ENCODE results near the gene JAKMIP3.

Gene JAKMIP3

DNA sequence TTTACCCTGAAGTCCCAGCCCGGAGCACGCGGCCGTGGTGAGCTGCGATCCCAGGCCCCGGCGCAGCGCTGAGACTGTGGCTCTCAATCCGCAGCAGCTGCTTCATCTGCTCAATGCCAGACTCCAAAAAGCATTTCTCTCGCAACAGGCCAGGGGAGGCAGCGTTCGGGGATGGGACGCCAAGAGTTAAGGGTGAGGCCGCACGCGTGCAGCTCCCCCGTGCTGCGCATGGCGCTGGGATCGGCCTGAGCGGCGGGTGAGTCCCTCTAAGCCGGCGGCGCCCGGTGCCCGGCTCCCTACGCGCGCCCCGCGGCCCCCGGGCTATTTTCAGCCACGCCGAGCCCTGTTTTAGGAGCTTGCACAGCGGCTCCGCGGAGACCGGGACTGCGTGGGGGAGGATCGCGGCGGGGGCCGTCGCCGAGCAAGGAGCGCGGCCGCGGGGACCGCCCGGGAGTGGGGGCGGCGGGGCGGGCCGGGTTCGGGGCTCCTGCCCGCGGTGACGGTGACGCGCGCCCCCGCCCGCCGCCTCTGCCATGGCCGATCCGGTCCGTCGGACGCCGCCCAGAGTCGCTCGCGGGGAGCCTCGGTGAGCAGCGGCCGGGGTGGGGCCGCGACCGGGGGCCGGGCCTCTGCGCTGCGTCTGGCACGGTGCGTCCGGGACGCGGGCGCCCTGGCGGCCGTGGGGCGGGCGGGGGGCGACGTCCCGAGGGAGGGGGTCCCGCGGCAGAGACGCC, 29.4 kb upstream of the JAKMIP3 start:
- Histone ChIP-seq H3K9me3 (ENCODE audit: severe bottlenecking) (no peaks in the 10 kb centered on the region), H3K27me3 (ENCODE audit: insufficient read depth, poor library complexity, severe bottlenecking) (peaks cover 38% of the 10 kb centered on the region), H3K36me3 (ENCODE audit: low read depth) (no peaks in the 10 kb centered on the region), H3K4me3 (ENCODE audit: severe bottlenecking) (peak overlapping the region; percentile 21), H3K4me1 (ENCODE audit: insufficient read depth, poor library complexity, severe bottlenecking) (no peaks in the 10 kb centered on the region), H3K27ac (ENCODE audit: poor library complexity, severe bottlenecking) (no peak overlapping the region)
- TF ChIP-seq, protein P1, sequence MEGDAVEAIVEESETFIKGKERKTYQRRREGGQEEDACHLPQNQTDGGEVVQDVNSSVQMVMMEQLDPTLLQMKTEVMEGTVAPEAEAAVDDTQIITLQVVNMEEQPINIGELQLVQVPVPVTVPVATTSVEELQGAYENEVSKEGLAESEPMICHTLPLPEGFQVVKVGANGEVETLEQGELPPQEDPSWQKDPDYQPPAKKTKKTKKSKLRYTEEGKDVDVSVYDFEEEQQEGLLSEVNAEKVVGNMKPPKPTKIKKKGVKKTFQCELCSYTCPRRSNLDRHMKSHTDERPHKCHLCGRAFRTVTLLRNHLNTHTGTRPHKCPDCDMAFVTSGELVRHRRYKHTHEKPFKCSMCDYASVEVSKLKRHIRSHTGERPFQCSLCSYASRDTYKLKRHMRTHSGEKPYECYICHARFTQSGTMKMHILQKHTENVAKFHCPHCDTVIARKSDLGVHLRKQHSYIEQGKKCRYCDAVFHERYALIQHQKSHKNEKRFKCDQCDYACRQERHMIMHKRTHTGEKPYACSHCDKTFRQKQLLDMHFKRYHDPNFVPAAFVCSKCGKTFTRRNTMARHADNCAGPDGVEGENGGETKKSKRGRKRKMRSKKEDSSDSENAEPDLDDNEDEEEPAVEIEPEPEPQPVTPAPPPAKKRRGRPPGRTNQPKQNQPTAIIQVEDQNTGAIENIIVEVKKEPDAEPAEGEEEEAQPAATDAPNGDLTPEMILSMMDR (IDR thresholded peaks at IDR 0.05; ENCODE audit: poor library complexity, severe bottlenecking): no peak
- DNase-seq (ENCODE audit: low spot score) (no peak), ATAC-seq (ENCODE audit: low read depth) (peak; percentile 50)

DNA sequence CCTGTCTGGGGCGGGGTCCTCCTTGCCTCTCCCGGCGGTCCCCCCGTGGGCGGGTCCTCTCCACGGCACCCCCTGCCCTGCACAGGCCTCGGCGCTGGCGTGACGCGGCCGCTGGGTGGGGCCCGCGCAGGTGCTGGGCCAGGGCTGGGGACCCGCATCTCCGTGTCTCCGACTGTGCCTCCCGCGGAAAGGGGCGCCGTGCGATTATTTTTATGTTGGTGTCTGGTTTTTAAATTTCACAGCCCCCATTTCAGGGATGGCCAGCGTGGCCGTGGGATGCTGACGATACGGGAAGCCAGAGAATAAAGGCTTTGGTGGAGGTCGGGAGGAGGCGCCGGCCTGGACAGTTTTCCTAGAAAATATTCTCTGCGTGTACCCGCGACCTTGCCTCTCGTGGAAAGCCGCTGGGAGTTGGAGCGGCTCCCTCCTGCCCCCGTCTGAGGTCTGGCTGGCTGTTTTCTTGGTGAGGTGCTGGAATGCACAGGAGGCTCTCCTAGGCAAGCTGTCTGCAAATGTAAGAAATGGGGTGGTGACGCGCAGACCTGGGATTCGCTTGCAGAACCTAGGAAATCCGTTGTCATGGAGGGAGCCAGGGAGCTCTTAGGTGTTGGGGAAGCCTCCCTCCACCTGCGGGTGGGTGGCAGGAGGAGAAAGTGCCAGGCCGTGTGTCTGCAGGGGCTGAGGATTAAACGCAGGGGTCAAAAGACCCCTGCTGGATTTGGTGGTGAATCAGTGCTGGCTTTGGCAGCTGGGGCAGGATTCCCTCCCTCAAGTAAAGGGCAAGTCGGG, 28.7 kb upstream of the JAKMIP3 start:
- DNase-seq (ENCODE audit: low spot score): no peak
- H3K4me1 ChIP-seq (ENCODE audit: insufficient read depth, poor library complexity, severe bottlenecking): no peaks in the 10 kb centered on the region
- no peak overlapping the region for H3K27ac ChIP-seq (ENCODE audit: poor library complexity, severe bottlenecking)
- H3K4me3 ChIP-seq (ENCODE audit: severe bottlenecking): peak overlapping the region; percentile 21
- TF ChIP-seq, protein P1 (IDR thresholded peaks at IDR 0.05; ENCODE audit: poor library complexity, severe bottlenecking): no peak
- H3K27me3 ChIP-seq (ENCODE audit: insufficient read depth, poor library complexity, severe bottlenecking): peaks cover 38% of the 10 kb centered on the region
- no peaks in the 10 kb centered on the region for H3K36me3 ChIP-seq (ENCODE audit: low read depth)
- ATAC-seq (ENCODE audit: low read depth): peak; percentile 24; the same call in 1 of the 3 replicates
- H3K9me3 ChIP-seq (ENCODE audit: severe bottlenecking): no peaks in the 10 kb centered on the region

DNA sequence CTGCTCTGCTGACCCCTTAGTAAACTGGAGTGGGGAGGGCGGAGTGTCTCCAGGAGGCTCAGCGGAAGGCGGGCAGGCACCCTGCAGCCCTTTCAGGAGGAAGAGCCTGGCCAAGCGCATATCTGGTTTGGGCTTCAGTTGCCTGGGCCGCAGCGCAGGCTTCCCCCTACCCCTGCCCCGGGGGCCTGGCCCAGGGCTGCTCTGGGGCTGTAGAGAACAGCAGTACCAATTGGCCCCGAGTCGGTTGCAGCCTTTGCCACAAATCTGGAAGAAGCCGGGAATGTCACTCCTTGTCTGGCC, 28.1 kb upstream of the JAKMIP3 start:
- no peak for DNase-seq (ENCODE audit: low spot score)
- Histone ChIP-seq H3K4me3 (ENCODE audit: severe bottlenecking) (no peak overlapping the region), H3K27ac (ENCODE audit: poor library complexity, severe bottlenecking) (no peak overlapping the region), H3K36me3 (ENCODE audit: low read depth) (no peaks in the 10 kb centered on the region), H3K27me3 (ENCODE audit: insufficient read depth, poor library complexity, severe bottlenecking) (peaks cover 38% of the 10 kb centered on the region), H3K9me3 (ENCODE audit: severe bottlenecking) (no peaks in the 10 kb centered on the region), H3K4me1 (ENCODE audit: insufficient read depth, poor library complexity, severe bottlenecking) (no peaks in the 10 kb centered on the region)
- TF ChIP-seq, protein P1 (IDR thresholded peaks at IDR 0.05; ENCODE audit: poor library complexity, severe bottlenecking): no peak
- no peak for ATAC-seq (ENCODE audit: low read depth)

DNA sequence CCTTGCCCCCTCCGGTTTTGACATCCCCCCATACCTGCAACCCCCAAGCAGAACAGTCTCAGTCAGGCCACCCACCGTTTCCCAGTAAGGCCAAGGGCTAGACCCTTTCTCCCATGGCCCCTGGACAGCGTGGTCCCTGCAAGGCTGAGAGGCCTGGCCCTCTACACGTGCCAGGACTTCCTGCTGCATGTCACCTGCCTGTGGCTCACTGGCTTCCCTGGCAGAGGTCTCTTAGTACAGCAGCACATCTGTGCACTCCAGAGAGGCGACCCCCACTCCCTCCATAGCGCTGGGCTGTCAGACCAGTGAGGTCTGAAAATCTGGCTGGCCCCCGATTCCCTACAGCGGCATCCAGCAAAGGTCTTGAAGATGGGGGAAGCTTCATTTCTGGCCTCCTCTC, 26.4 kb upstream of the JAKMIP3 start:
- ATAC-seq (ENCODE audit: low read depth): no peak
- peaks cover 36% of the 10 kb centered on the region for H3K27me3 ChIP-seq (ENCODE audit: insufficient read depth, poor library complexity, severe bottlenecking)
- H3K36me3 ChIP-seq (ENCODE audit: low read depth): no peaks in the 10 kb centered on the region
- no peaks in the 10 kb centered on the region for H3K9me3 ChIP-seq (ENCODE audit: severe bottlenecking)
- no peak overlapping the region for H3K27ac ChIP-seq (ENCODE audit: poor library complexity, severe bottlenecking)
- H3K4me1 ChIP-seq (ENCODE audit: insufficient read depth, poor library complexity, severe bottlenecking): no peaks in the 10 kb centered on the region
- H3K4me3 ChIP-seq (ENCODE audit: severe bottlenecking): no peak overlapping the region
- DNase-seq (ENCODE audit: low spot score): no peak
- TF ChIP-seq, protein P1 (IDR thresholded peaks at IDR 0.05; ENCODE audit: poor library complexity, severe bottlenecking): no peak

DNA sequence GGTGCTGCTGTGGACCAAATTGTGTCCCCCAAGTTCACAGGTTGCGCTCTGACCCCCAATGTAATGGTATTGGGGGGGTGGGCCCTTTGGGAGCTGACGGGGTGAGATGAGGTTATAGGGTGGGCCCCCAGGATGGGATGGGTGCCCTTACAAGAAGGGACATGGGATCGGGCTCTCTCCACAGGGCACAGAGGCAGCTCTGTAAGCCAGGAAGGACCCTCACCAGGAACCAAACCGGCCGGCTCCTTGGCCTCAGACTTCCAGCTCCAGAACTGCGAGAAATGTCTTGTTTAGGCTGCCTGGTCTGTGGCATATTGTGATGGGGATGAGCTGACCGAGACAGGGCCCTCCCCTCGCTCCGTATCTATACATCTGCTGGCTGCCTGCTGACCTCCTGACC, 25.7 kb upstream of the JAKMIP3 start:
- H3K4me1 ChIP-seq (ENCODE audit: insufficient read depth, poor library complexity, severe bottlenecking): no peaks in the 10 kb centered on the region
- DNase-seq (ENCODE audit: low spot score) (no peak), ATAC-seq (ENCODE audit: low read depth) (no peak)
- H3K9me3 ChIP-seq (ENCODE audit: severe bottlenecking): no peaks in the 10 kb centered on the region
- H3K36me3 ChIP-seq (ENCODE audit: low read depth): no peaks in the 10 kb centered on the region
- H3K27ac ChIP-seq (ENCODE audit: poor library complexity, severe bottlenecking): no peak overlapping the region
- TF ChIP-seq, protein P1 (IDR thresholded peaks at IDR 0.05; ENCODE audit: poor library complexity, severe bottlenecking): no peak
- peaks cover 30% of the 10 kb centered on the region for H3K27me3 ChIP-seq (ENCODE audit: insufficient read depth, poor library complexity, severe bottlenecking)
- H3K4me3 ChIP-seq (ENCODE audit: severe bottlenecking): no peak overlapping the region

Measured in RWPE2 (cell line).